ENCODE measurements around the gene JUP.

- no peak for TF ChIP-seq HNF4A (conservative IDR thresholded peaks at IDR 0.05)
- TF ChIP-seq RAD21 (IDR thresholded peaks at IDR 0.05) = no peak
- no peak for TF ChIP-seq CTCF (IDR thresholded peaks at IDR 0.05; ENCODE audit: low read depth, low read length, missing input control)
- no peak for TF ChIP-seq JUND (IDR thresholded peaks at IDR 0.05)
- no peak for TF ChIP-seq EGR1 (IDR thresholded peaks at IDR 0.05; ENCODE audit: low read depth in 2 of 2)
- TF ChIP-seq GABPA (IDR thresholded peaks at IDR 0.05 in 1 of 2, conservative IDR thresholded peaks at IDR 0.05 in 1 of 2) = no peak
- no peak for TF ChIP-seq TAF1 (conservative IDR thresholded peaks at IDR 0.05)
- TF ChIP-seq, protein P1, sequence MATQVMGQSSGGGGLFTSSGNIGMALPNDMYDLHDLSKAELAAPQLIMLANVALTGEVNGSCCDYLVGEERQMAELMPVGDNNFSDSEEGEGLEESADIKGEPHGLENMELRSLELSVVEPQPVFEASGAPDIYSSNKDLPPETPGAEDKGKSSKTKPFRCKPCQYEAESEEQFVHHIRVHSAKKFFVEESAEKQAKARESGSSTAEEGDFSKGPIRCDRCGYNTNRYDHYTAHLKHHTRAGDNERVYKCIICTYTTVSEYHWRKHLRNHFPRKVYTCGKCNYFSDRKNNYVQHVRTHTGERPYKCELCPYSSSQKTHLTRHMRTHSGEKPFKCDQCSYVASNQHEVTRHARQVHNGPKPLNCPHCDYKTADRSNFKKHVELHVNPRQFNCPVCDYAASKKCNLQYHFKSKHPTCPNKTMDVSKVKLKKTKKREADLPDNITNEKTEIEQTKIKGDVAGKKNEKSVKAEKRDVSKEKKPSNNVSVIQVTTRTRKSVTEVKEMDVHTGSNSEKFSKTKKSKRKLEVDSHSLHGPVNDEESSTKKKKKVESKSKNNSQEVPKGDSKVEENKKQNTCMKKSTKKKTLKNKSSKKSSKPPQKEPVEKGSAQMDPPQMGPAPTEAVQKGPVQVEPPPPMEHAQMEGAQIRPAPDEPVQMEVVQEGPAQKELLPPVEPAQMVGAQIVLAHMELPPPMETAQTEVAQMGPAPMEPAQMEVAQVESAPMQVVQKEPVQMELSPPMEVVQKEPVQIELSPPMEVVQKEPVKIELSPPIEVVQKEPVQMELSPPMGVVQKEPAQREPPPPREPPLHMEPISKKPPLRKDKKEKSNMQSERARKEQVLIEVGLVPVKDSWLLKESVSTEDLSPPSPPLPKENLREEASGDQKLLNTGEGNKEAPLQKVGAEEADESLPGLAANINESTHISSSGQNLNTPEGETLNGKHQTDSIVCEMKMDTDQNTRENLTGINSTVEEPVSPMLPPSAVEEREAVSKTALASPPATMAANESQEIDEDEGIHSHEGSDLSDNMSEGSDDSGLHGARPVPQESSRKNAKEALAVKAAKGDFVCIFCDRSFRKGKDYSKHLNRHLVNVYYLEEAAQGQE (IDR thresholded peaks at IDR 0.05) = no peak
- TF ChIP-seq, protein P2, sequence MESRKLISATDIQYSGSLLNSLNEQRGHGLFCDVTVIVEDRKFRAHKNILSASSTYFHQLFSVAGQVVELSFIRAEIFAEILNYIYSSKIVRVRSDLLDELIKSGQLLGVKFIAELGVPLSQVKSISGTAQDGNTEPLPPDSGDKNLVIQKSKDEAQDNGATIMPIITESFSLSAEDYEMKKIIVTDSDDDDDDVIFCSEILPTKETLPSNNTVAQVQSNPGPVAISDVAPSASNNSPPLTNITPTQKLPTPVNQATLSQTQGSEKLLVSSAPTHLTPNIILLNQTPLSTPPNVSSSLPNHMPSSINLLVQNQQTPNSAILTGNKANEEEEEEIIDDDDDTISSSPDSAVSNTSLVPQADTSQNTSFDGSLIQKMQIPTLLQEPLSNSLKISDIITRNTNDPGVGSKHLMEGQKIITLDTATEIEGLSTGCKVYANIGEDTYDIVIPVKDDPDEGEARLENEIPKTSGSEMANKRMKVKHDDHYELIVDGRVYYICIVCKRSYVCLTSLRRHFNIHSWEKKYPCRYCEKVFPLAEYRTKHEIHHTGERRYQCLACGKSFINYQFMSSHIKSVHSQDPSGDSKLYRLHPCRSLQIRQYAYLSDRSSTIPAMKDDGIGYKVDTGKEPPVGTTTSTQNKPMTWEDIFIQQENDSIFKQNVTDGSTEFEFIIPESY (IDR thresholded peaks at IDR 0.05) = no peak
- TF ChIP-seq HNF4G (IDR thresholded peaks at IDR 0.05) = no peak
- no peak for TF ChIP-seq SP1 (IDR thresholded peaks at IDR 0.05)
- no peak for TF ChIP-seq MAX (IDR thresholded peaks at IDR 0.05)
- TF ChIP-seq RXRA (IDR thresholded peaks at IDR 0.05) = no peak
- no peak for TF ChIP-seq YY1 (IDR thresholded peaks at IDR 0.05)
Observed at GRCh38 chr17:41835214-41835799, 48.8 kb upstream of the JUP start.
